ENCODE results near the gene MAPK8.

- TF ChIP-seq EP300 (IDR thresholded peaks at IDR 0.05), result no peak
- no peak for TF ChIP-seq CTCF (IDR thresholded peaks at IDR 0.05)
Observed at GRCh38 chr10:48411510-48411909, 105.0 kb downstream of the MAPK8 start.
